H1 (cell line): ENCODE data around the gene PLXNB2. TPM values are rescaled to one million over a fixed set of nuclear protein-coding genes. Genes with fewer than 3 reads are reported as not detected.
A peak's percentile ranks its signal among the peaks of the same experiment; 100 is the strongest.

Experiments used
- CTCF ChIA-PET: fragments of 300-600 bp; sonication (Branson Sonifier 250); formaldehyde crosslinking; loops from one replicate; lab custom pipeline; 2021; ENCODE audit not compliant: partially characterized antibody; lab: Charles Lee
- POLR2A ChIA-PET: fragments of 300-600 bp; sonication (Branson Sonifier 250); formaldehyde crosslinking; loops from one replicate; lab custom pipeline; 2021; ENCODE audit warnings: inconsistent platforms; ENCODE audit not compliant: partially characterized antibody; lab: Charles Lee
- DNase-seq, 2 experiments: peaks; one replicate each; pipeline versions ENCODE4 v3.0.0 to v3.0.0-alpha.2; 2010 to 2022; ENCODE audit warnings: low spot score in 2 of 2, low read depth in 1 of 2, mixed read lengths in 1 of 2
- FAIRE-seq: peaks from 2 replicates; lab custom pipeline; 2011; peaks lifted over from hg19 to GRCh38; lab: Jason Lieb, UNC
- H2AFZ ChIP-seq: 2 replicates; pipeline ENCODE4 v1.8.1; 2012; ENCODE audit warnings: low read length, inconsistent platforms
- H2AK5ac ChIP-seq: 2 replicates; pipeline ENCODE4 v1.6.1; 2013; ENCODE audit warnings: low read depth, low read length
- H2BK120ac ChIP-seq: replicated peaks from 2 replicates; pipeline ENCODE3; 2013; ENCODE audit warnings: low read depth, low read length, inconsistent platforms
- H2BK12ac ChIP-seq: 2 replicates; pipeline ENCODE4 v1.6.1; 2013; ENCODE audit warnings: low read depth, low read length
- H2BK15ac ChIP-seq: 2 replicates; pipeline ENCODE4 v1.6.1; 2013; ENCODE audit warnings: low read length
- H2BK20ac ChIP-seq: 2 replicates; pipeline ENCODE4 v1.6.1; 2013; ENCODE audit warnings: low read length
- H2BK5ac ChIP-seq: 2 replicates; pipeline ENCODE4 v1.6.1; 2013; ENCODE audit warnings: low read depth, low read length
- H3K14ac ChIP-seq: 2 replicates; pipeline ENCODE4 v1.6.1; 2013; ENCODE audit warnings: inconsistent platforms; ENCODE audit not compliant: insufficient read length
- H3K18ac ChIP-seq: 2 replicates; pipeline ENCODE4 v1.6.1; 2013; ENCODE audit warnings: low read length; ENCODE audit errors: extremely low read depth
- H3K23ac ChIP-seq: 2 replicates; pipeline ENCODE4 v1.6.1; 2013; ENCODE audit warnings: inconsistent platforms; ENCODE audit not compliant: insufficient read length
- H3K23me2 ChIP-seq: 2 replicates; pipeline ENCODE4 v1.6.1; 2013; ENCODE audit warnings: low read depth, low read length
- H3K27ac ChIP-seq: 2 replicates; pipeline ENCODE4 v1.6.1; 2011; ENCODE audit warnings: low read depth, low read length, inconsistent platforms
- H3K27me3 ChIP-seq, 4 experiments: replicated peaks in 1 of 4; 1 replicate in 1 of 4; 2 replicates in 3 of 4; pipeline versions ENCODE4 v1.6.1 to v1.8.1; 2011 to 2013; ENCODE audit warnings: low read length in 3 of 4, mild to moderate bottlenecking in 3 of 4, inconsistent platforms in 2 of 4, mixed read lengths in 2 of 4, moderate library complexity in 1 of 4; ENCODE audit not compliant: control insufficient read depth in 3 of 4, insufficient read depth in 3 of 4; ENCODE audit errors: extremely low read depth in 1 of 4
- H3K36me3 ChIP-seq, 4 experiments: 2 replicates each; pipeline versions ENCODE4 v1.6.1 to v1.8.1; 2011 to 2013; ENCODE audit warnings: mild to moderate bottlenecking in 4 of 4, low read length in 3 of 4, moderate library complexity in 2 of 4, control low read depth in 1 of 4, inconsistent platforms in 1 of 4; ENCODE audit not compliant: insufficient read depth in 4 of 4, control insufficient read depth in 2 of 4
- H3K4ac ChIP-seq: replicated peaks from 2 replicates; pipeline ENCODE3; 2013; ENCODE audit warnings: low read length, low read depth, mixed read lengths, inconsistent platforms; ENCODE audit not compliant: insufficient read length
- H3K4me1 ChIP-seq, 4 experiments: replicated peaks in 1 of 4; 1 replicate in 1 of 4; 2 replicates in 3 of 4; pipeline versions ENCODE4 v1.6.1 to v1.8.1; 2011 to 2013; ENCODE audit warnings: low read length in 3 of 4, inconsistent platforms in 2 of 4, mixed read lengths in 1 of 4; ENCODE audit not compliant: insufficient read depth in 4 of 4, control insufficient read depth in 3 of 4
- H3K4me2 ChIP-seq, 2 experiments: 2 replicates each; pipeline versions ENCODE4 v1.6.1 to v1.8.1; 2011 to 2013; ENCODE audit warnings: low read depth in 2 of 2, low read length in 2 of 2, control low read depth in 1 of 2, inconsistent platforms in 1 of 2, mild to moderate bottlenecking in 1 of 2; ENCODE audit not compliant: insufficient read depth in 1 of 2
- H3K4me3 ChIP-seq, 4 experiments: fragments of 200-600, 300-600 bp in 1 of 4; sonication (generic), shearing (Covaris generic), sonication (Bioruptor Twin) in 1 of 4; 2 replicates each; pipeline versions ENCODE4 v1.5.1 to v1.8.1; 2011 to 2016; ENCODE audit warnings: low read length in 4 of 4, low read depth in 3 of 4, control low read depth in 2 of 4, inconsistent platforms in 2 of 4, mild to moderate bottlenecking in 2 of 4, mixed read lengths in 1 of 4, moderate library complexity in 1 of 4; ENCODE audit not compliant: insufficient read depth in 2 of 4; ENCODE audit errors: extremely low read depth in 1 of 4
- H3K56ac ChIP-seq: replicated peaks from 2 replicates; pipeline ENCODE3; 2013; ENCODE audit warnings: low read depth, mild to moderate bottlenecking, mixed read lengths, low read length, inconsistent platforms; ENCODE audit not compliant: insufficient read length
- H3K79me1 ChIP-seq: 2 replicates; pipeline ENCODE4 v1.6.1; 2013; ENCODE audit warnings: low read depth, low read length, control low read depth
- H3K79me2 ChIP-seq, 2 experiments: 2 replicates each; pipeline versions ENCODE4 v1.6.1 to v1.8.1; 2012 to 2013; ENCODE audit warnings: low read length in 2 of 2, mild to moderate bottlenecking in 2 of 2, inconsistent platforms in 1 of 2; ENCODE audit not compliant: insufficient read depth in 2 of 2, control insufficient read depth in 1 of 2
- H3K9ac ChIP-seq, 4 experiments: replicated peaks in 1 of 4; 1 replicate in 1 of 4; 2 replicates in 3 of 4; pipeline versions ENCODE4 v1.6.1 to v1.8.1; 2011 to 2013; ENCODE audit warnings: low read depth in 3 of 4, low read length in 3 of 4, control low read depth in 2 of 4, mild to moderate bottlenecking in 2 of 4, moderate library complexity in 2 of 4, inconsistent platforms in 1 of 4; ENCODE audit errors: extremely low read depth in 1 of 4
- H3K9me3 ChIP-seq, 2 experiments: 2 replicates each; pipeline versions ENCODE4 v1.6.1 to v1.8.1; 2012 to 2013; ENCODE audit warnings: mild to moderate bottlenecking in 2 of 2, moderate library complexity in 2 of 2, control low read depth in 1 of 2, inconsistent platforms in 1 of 2, low read depth in 1 of 2, low read length in 1 of 2, mixed read lengths in 1 of 2; ENCODE audit not compliant: insufficient read depth in 2 of 2
- H4K20me1 ChIP-seq, 2 experiments: replicated peaks in 1 of 2; 2 replicates each; pipeline versions ENCODE3 to v1.8.1; 2011 to 2013; ENCODE audit warnings: inconsistent platforms in 2 of 2, low read length in 2 of 2, mild to moderate bottlenecking in 1 of 2; ENCODE audit not compliant: insufficient read depth in 2 of 2, control insufficient read depth in 1 of 2
- H4K5ac ChIP-seq: 2 replicates; pipeline ENCODE4 v1.6.1; 2013; ENCODE audit warnings: low read length, low read depth, mixed read lengths, inconsistent platforms; ENCODE audit not compliant: insufficient read length
- H4K8ac ChIP-seq: 2 replicates; pipeline ENCODE4 v1.8.0; 2013; ENCODE audit warnings: mild to moderate bottlenecking, moderate library complexity, low read length, inconsistent platforms; ENCODE audit not compliant: insufficient read depth; ENCODE audit errors: extremely low read depth
- H4K91ac ChIP-seq: replicated peaks from 2 replicates; pipeline ENCODE3; 2013; ENCODE audit warnings: low read length, mixed read lengths, inconsistent platforms; ENCODE audit not compliant: insufficient read length
- ATF2 ChIP-seq: IDR thresholded peaks from 2 replicates; pipeline ENCODE4 v1.6.1; 2012; ENCODE audit warnings: low read length, inconsistent platforms
- CREB1 ChIP-seq: IDR thresholded peaks from 2 replicates; pipeline ENCODE4 v1.6.1; 2012; ENCODE audit warnings: inconsistent platforms
- CTBP2 ChIP-seq: IDR thresholded peaks from 2 replicates; pipeline ENCODE4 v1.7.0; 2011; ENCODE audit warnings: borderline replicate concordance, mild to moderate bottlenecking, moderate library complexity, mixed read lengths, low read length; ENCODE audit not compliant: insufficient read depth, insufficient read length
- GABPA ChIP-seq: IDR thresholded peaks from 2 replicates; pipeline ENCODE4 v1.6.1; 2011; ENCODE audit warnings: mild to moderate bottlenecking, low read length, moderate library complexity, borderline replicate concordance; ENCODE audit not compliant: insufficient read depth
- NRF1 ChIP-seq: IDR thresholded peaks from 2 replicates; pipeline ENCODE4 v1.6.1; 2011; ENCODE audit warnings: mild to moderate bottlenecking, low read depth, low read length, improper control_type of control experiment
- SP1 ChIP-seq: IDR thresholded peaks from 2 replicates; pipeline ENCODE4 v1.6.1; 2011; ENCODE audit warnings: low read depth, low read length
- TAF1 ChIP-seq: IDR thresholded peaks from 2 replicates; pipeline ENCODE4 v1.6.1; 2011; ENCODE audit warnings: mild to moderate bottlenecking, low read depth, low read length
- TBP ChIP-seq: IDR thresholded peaks from 2 replicates; pipeline ENCODE4 v1.6.1; 2011; ENCODE audit warnings: low read depth, low read length, improper control_type of control experiment
- USF2 ChIP-seq: IDR thresholded peaks from 2 replicates; pipeline ENCODE4 v1.6.1; 2011; ENCODE audit warnings: low read length, improper control_type of control experiment
- YY1 ChIP-seq: IDR thresholded peaks from 2 replicates; pipeline ENCODE4 v1.6.1; 2011; ENCODE audit warnings: low read depth, mild to moderate bottlenecking, low read length
- WGBS, 2 experiments: shearing (Covaris generic) in 1 of 2; methylation state at CpG; one replicate each; pipeline versions ENCODE4 v1.1.6 to v1.1.7; 2013 to 2015; ENCODE audit warnings: low lambda C conversion rate in 2 of 2, mixed read lengths in 2 of 2, inconsistent platforms in 1 of 2, low coverage in 1 of 2, missing lambda C conversion rate in 1 of 2; ENCODE audit not compliant: insufficient replicate concordance in 2 of 2, insufficient coverage in 1 of 2, insufficient read length in 1 of 2; ENCODE audit errors: extremely low coverage in 1 of 2, missing lambda C conversion rate in 1 of 2; 5-methylcytosine and 5-hydroxymethylcytosine counted together
- polyA plus RNA-seq, 7 experiments: library from polyadenylated mRNA; depleted of rRNA in 3 of 7; stranded (reverse) in 5 of 7; unstranded in 2 of 7; fragments of >200 nt in 5 of 7; fragments of 200-250 nt in 2 of 7; gene quantifications; 1 replicate in 5 of 7; 2 replicates in 1 of 7; 4 replicates in 1 of 7; pipeline versions ENCODE4 v1.2.1 to v1.2.3, GENCODE V29; 2011 to 2013; ENCODE audit warnings: missing spikeins in 2 of 7, mixed read lengths in 2 of 7
- total RNA-seq: library from RNA; stranded (reverse); fragmentation: NEBNext Ultra II Directional; extraction: Animal tissue kit (Norgen Biotek cat#: 25700); gene quantifications from 2 replicates; pipeline ENCODE4 v1.2.1, GENCODE V29; 2021

The PLXNB2 gene
- total and polyA plus RNA-seq, 2 of the 8 experiments (the other 6 are each of a cell fraction or from before 2014, with no cell fraction given): 58.3 to 92.8 TPM

- H3K9me3 ChIP-seq: no peaks in the 10 kb centered on the region; a peak in 1 of 4 replicates
- DNase-seq (no peak), FAIRE-seq (no peak)
- no peak overlapping the region for H2BK20ac ChIP-seq
- H3K4me1 ChIP-seq: peaks cover 0 to 13% (median 8%) of the 10 kb centered on the region in 4 experiments; a peak in 3 of 7 replicates
- no peak overlapping the region for H3K23ac ChIP-seq
- no peaks in the 10 kb centered on the region for H3K79me2 ChIP-seq
- no peaks in the 10 kb centered on the region for H4K20me1 ChIP-seq
- H2AFZ ChIP-seq: no peak overlapping the region
- no peak overlapping the region for H3K9ac ChIP-seq
- H3K18ac ChIP-seq: no peak overlapping the region
- H4K91ac ChIP-seq: no peak overlapping the region
- no peaks in the 10 kb centered on the region; a peak in 1 of 7 replicates for H3K27me3 ChIP-seq
- no peak overlapping the region for H2BK12ac ChIP-seq
- H2BK120ac ChIP-seq: no peak overlapping the region
- H3K36me3 ChIP-seq: no peaks in the 10 kb centered on the region
- no peaks in the 10 kb centered on the region for H3K79me1 ChIP-seq
- H3K56ac ChIP-seq: no peak overlapping the region
- H2BK5ac ChIP-seq: no peak overlapping the region
- H3K4ac ChIP-seq: no peak overlapping the region
- H2BK15ac ChIP-seq: no peak overlapping the region
- ChIA-PET POLR2A (interaction anchor here (1.3 kb wide), 1 partner anchor 20 kb away, joined by 3 read pairs; no protein-coding TSS in a partner anchor), CTCF (interaction anchor here (0.6 to 1.7 kb wide), 5 partner anchors 9 to 307 kb away, joined by 3 to 6 read pairs (median 4); no protein-coding TSS in a partner anchor)
- H3K14ac ChIP-seq: no peak overlapping the region
- no peaks in the 10 kb centered on the region; the same call in 1 of the 2 replicates for H3K23me2 ChIP-seq
- 84% methylated on average over 5 of the region's 7 CpGs; no CpG with 5 or more reads in 1 of the 2 experiments for WGBS, 2 experiments
- H3K27ac ChIP-seq: no peak overlapping the region
- H4K8ac ChIP-seq: peak overlapping the region; percentile 51; the same call in 1 of the 2 replicates
- H2AK5ac ChIP-seq: no peak overlapping the region
- H3K4me3 ChIP-seq: no peak overlapping the region
- H4K5ac ChIP-seq: no peak overlapping the region
- no peak overlapping the region for H3K4me2 ChIP-seq
- TF ChIP-seq TBP (no peak), TAF1 (no peak), YY1 (no peak), NRF1 (no peak), ATF2 (no peak), CTBP2 (no peak), GABPA (no peak), SP1 (no peak), USF2 (no peak), CREB1 (no peak)
These were observed 5.6 kb upstream of the PLXNB2 start for GRCh38 chr22:50313021-50313420.
